Endodermal cell (in vitro differentiated cells): ENCODE data around the gene XG. TPM values are rescaled to one million over a fixed set of nuclear protein-coding genes. Genes with fewer than 3 reads are reported as not detected.

Experiments
- DNase-seq: peaks from one replicate; pipeline ENCODE4 v3.0.0-alpha.2; 2017
- H3K27ac ChIP-seq: 2 replicates; pipeline ENCODE4 v1.5.1; 2013; ENCODE audit warnings: mild to moderate bottlenecking, low read depth, low read length, moderate library complexity
- H3K27me3 ChIP-seq: 2 replicates; pipeline ENCODE4 v1.6.1; 2013; ENCODE audit warnings: mild to moderate bottlenecking, low read length, moderate library complexity; ENCODE audit not compliant: insufficient read depth, control insufficient read depth, poor library complexity, severe bottlenecking
- H3K36me3 ChIP-seq: 2 replicates; pipeline ENCODE4 v1.7.0; 2013; ENCODE audit warnings: mild to moderate bottlenecking, low read length, moderate library complexity; ENCODE audit not compliant: control insufficient read depth, insufficient read depth
- H3K4me1 ChIP-seq: one replicate; pipeline ENCODE4 v1.7.0; 2013; ENCODE audit warnings: low read length; ENCODE audit not compliant: control insufficient read depth, insufficient read depth
- H3K4me3 ChIP-seq: 2 replicates; pipeline ENCODE4 v1.5.1; 2013; ENCODE audit warnings: mild to moderate bottlenecking, low read length, moderate library complexity
- H3K9ac ChIP-seq: 2 replicates; pipeline ENCODE4 v1.6.1; 2013; ENCODE audit warnings: mild to moderate bottlenecking, low read length, moderate library complexity; ENCODE audit not compliant: poor library complexity, severe bottlenecking; ENCODE audit errors: extremely low read depth
- H3K9me3 ChIP-seq: 2 replicates; pipeline ENCODE4 v1.6.1; 2013; ENCODE audit warnings: mild to moderate bottlenecking, low read length, moderate library complexity; ENCODE audit not compliant: control insufficient read depth
- H3K27ac Mint-ChIP-seq: 2 replicates; pipeline ENCODE4 v1.8.0; 2020; ENCODE audit warnings: mixed read lengths
- H3K27me3 Mint-ChIP-seq: 2 replicates; pipeline ENCODE4 v1.8.0; 2021; ENCODE audit warnings: mild to moderate bottlenecking, mixed read lengths; ENCODE audit not compliant: insufficient read depth
- H3K36me3 Mint-ChIP-seq: 2 replicates; pipeline ENCODE4 v1.8.0; 2020; ENCODE audit warnings: low read depth, mixed read lengths
- H3K4me1 Mint-ChIP-seq: 2 replicates; pipeline ENCODE4 v1.8.0; 2020; ENCODE audit warnings: mixed read lengths
- H3K4me3 Mint-ChIP-seq: 2 replicates; pipeline ENCODE4 v1.8.0; 2020; ENCODE audit warnings: mild to moderate bottlenecking, moderate library complexity, mixed read lengths
- H3K9me3 Mint-ChIP-seq: 2 replicates; pipeline ENCODE4 v1.8.0; 2020; ENCODE audit warnings: mild to moderate bottlenecking, mixed read lengths
- WGBS, 2 experiments: methylation state at CpG; one replicate each; pipeline versions ENCODE4 v1.1.5 to v1.1.7; 2013; ENCODE audit warnings: missing lambda C conversion rate in 2 of 2, mixed read lengths in 1 of 2; ENCODE audit not compliant: insufficient coverage in 1 of 2, insufficient read length in 1 of 2; 5-methylcytosine and 5-hydroxymethylcytosine counted together
- total RNA-seq, 2 donors: library from RNA; stranded (reverse); fragmentation: NEBNext Ultra II Directional in 1 of 2; extraction: Animal tissue kit (Norgen Biotek cat#: 25700) in 1 of 2; gene quantifications; 2 replicates in 1 of 2; 3 replicates in 1 of 2; pipeline ENCODE4 v1.2.1, GENCODE V29; 2021
- TF ChIP-seq, protein P1 (sequence below): fragments of 200-600 bp; sonication (generic); conservative IDR thresholded peaks from 2 replicates; pipeline ENCODE4 v1.5.0; 2021; ENCODE audit warnings: antibody characterized with exemption, mild to moderate bottlenecking

Gene XG
- total RNA-seq, 2 donors from 2014 or later, result 1.1 to 1.3 TPM

DNA sequence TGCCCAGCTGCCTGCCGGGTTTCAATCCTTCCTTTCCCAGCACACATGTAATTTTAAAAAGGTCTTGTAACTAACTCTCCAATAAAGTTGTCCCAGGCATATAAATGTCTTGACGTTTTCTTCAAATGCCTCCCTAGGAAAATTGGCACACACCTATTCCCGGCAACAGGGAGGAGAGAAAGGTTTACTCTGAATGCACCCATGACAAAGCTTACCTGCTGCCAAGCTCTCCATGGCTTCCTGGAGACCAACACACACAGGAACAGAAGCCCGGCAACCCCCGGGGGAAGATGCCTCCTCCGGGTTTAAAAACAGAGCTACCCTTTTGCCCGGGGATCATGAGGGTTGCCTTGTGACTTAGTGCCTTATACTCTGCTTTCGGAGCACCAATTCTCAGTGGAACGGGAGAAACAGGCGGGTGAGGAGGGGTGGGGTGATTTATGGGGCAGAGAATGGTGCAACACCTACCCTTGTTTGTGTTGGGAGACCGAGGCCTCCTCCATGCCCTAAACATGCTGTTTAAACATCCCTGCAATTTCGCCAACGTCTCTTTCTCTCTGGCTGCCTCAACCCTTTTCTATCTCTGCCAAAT, 72.1 kb downstream of the XG start:
- WGBS, 2 experiments, result 60 to 80% methylated on average over 1 to 13 of the region's 13 CpGs
- H3K36me3 Mint-ChIP-seq, result no peaks in the 10 kb centered on the region

DNA sequence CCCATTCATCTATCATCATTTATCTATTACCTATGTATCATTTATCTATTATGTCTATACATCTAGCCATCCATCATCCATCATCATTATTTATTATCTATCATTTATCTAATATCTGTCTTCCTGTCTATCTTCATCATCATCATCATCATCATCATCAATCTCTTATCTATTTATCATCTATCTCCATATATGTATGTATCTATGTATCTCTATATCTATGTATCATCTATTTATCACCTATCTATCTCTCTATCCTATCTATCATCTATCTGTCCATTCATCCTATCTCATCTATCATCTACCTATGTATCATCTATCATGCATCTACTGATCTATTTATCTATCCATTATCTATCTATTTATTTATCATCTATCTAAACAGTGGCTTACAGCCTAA, 73.0 kb downstream of the XG start:
- Mint-ChIP-seq H3K27me3 (no peaks in the 10 kb centered on the region), H3K27ac (no peak overlapping the region), H3K4me3 (no peak overlapping the region), H3K36me3 (no peaks in the 10 kb centered on the region), H3K4me1 (peaks cover 6% of the 10 kb centered on the region), H3K9me3 (no peaks in the 10 kb centered on the region)
- H3K4me1 ChIP-seq, result no peaks in the 10 kb centered on the region
- no peaks in the 10 kb centered on the region for H3K9me3 ChIP-seq
- H3K4me3 ChIP-seq, result no peak overlapping the region
- TF ChIP-seq, protein P1, sequence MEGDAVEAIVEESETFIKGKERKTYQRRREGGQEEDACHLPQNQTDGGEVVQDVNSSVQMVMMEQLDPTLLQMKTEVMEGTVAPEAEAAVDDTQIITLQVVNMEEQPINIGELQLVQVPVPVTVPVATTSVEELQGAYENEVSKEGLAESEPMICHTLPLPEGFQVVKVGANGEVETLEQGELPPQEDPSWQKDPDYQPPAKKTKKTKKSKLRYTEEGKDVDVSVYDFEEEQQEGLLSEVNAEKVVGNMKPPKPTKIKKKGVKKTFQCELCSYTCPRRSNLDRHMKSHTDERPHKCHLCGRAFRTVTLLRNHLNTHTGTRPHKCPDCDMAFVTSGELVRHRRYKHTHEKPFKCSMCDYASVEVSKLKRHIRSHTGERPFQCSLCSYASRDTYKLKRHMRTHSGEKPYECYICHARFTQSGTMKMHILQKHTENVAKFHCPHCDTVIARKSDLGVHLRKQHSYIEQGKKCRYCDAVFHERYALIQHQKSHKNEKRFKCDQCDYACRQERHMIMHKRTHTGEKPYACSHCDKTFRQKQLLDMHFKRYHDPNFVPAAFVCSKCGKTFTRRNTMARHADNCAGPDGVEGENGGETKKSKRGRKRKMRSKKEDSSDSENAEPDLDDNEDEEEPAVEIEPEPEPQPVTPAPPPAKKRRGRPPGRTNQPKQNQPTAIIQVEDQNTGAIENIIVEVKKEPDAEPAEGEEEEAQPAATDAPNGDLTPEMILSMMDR, result no peak
- no peaks in the 10 kb centered on the region for H3K27me3 ChIP-seq
- no peaks in the 10 kb centered on the region for H3K36me3 ChIP-seq
- DNase-seq, result no peak
- no peak overlapping the region for H3K27ac ChIP-seq
- H3K9ac ChIP-seq, result no peak overlapping the region

More for the DNA sequence above, 72.1 kb downstream of the XG start:
- Mint-ChIP-seq H3K27me3 (no peaks in the 10 kb centered on the region), H3K27ac (peak overlapping the region; percentile 59), H3K4me3 (no peak overlapping the region), H3K9me3 (no peaks in the 10 kb centered on the region), H3K4me1 (peaks cover 6% of the 10 kb centered on the region)
- TF ChIP-seq, protein P1, result no peak
- Histone ChIP-seq H3K4me3 (no peak overlapping the region), H3K9me3 (no peaks in the 10 kb centered on the region), H3K4me1 (no peaks in the 10 kb centered on the region), H3K27me3 (no peaks in the 10 kb centered on the region), H3K36me3 (no peaks in the 10 kb centered on the region), H3K9ac (no peak overlapping the region), H3K27ac (no peak overlapping the region)
- DNase-seq, result peak; percentile 56

DNA sequence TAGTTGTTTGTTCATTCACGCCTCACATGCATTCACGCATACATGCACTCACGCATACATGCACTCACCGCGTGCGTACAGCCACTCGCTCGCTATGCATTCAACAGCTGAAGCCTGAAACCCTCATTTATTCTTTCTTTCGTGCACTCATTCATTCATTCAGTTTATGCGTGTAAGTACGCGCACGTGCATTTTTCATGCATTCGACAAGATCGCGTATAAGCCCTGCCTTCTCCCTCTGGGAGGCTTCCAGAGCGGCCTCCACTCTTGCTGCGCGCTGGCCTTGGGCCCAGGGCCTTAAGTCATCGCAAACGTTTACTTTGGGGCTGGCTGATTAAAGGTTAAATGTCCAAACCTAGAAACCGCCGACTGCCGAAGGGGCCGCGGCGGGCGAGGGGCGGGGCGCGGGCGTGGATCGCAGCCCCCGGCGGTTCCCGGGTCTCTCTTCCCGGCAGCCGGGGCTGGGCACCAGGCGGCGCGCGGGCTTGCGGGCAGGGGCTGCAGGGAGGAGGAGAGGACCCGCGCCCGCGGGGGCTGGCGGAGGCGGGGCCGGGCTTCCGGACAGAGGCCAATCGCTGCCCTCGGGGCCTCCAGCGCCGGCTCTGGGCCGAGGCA, 76.6 kb downstream of the XG start, which contains the start of gene GYG2:
GYG2 (plus strand) TSS at position 587 of the 615 bp plus-strand sequence. CDS start 1,259 bp downstream, outside the sequence.
- Mint-ChIP-seq H3K36me3 (peaks cover 22% of the 10 kb centered on the region), H3K4me1 (peaks cover 27% of the 10 kb centered on the region), H3K9me3 (no peaks in the 10 kb centered on the region), H3K27ac (no peak within 1 kb of the TSS), H3K4me3 (no peak within 1 kb of the TSS), H3K27me3 (no peaks in the 10 kb centered on the region)
- Histone ChIP-seq H3K9ac (no peak within 1 kb of the TSS), H3K27me3 (no peaks in the 10 kb centered on the region), H3K4me1 (no peaks in the 10 kb centered on the region), H3K36me3 (peaks cover 9% of the 10 kb centered on the region), H3K9me3 (no peaks in the 10 kb centered on the region), H3K4me3 (peak within 1 kb of the TSS; percentile 78), H3K27ac (no peak within 1 kb of the TSS)
- WGBS, 2 experiments, result 21 to 84% methylated on average over 9 to 44 of the region's 56 CpGs
- TF ChIP-seq, protein P1, result no peak
- DNase-seq, result peak; percentile 94
